Upper lobe of left lung (tissue), 6 donors: ENCODE measurements around the gene MCCC1. TPM values are rescaled to one million over a fixed set of nuclear protein-coding genes. Genes with fewer than 3 reads are reported as not detected.
A peak's percentile ranks its signal among the peaks of the same experiment; 100 is the strongest.

Experiments
- ATAC-seq, 2 donors: fragments of 200-7000 bp; cut with Tn5 transposase; one replicate each; pipeline ENCODE4 v1.9.1; 2022; ENCODE audit warnings: mild to moderate bottlenecking in 2 of 2, moderate library complexity in 2 of 2; ENCODE audit not compliant: low FRiP score in 2 of 2
- DNase-seq, 2 donors: peaks; one replicate each; pipeline ENCODE4 v3.0.0-alpha.2; 2019 to 2020
- H3K27ac ChIP-seq, 4 donors: fragments of 200-600 bp; sonication (generic); one replicate each; pipeline ENCODE4 v1.5.1; 2016 to 2019
- H3K27me3 ChIP-seq, 4 donors: fragments of 200-600 bp; sonication (generic); one replicate each; pipeline ENCODE4 v1.5.1; 2017 to 2019
- H3K36me3 ChIP-seq, 4 donors: fragments of 200-600 bp; sonication (generic); one replicate each; pipeline ENCODE4 v1.5.1; 2016 to 2019
- H3K4me1 ChIP-seq, 4 donors: fragments of 200-600 bp; sonication (generic); one replicate each; pipeline ENCODE4 v1.5.1; 2018 to 2019
- H3K4me3 ChIP-seq, 4 donors: fragments of 200-600 bp; sonication (generic); one replicate each; pipeline ENCODE4 v1.5.1; 2017 to 2019; ENCODE audit warnings: mild to moderate bottlenecking in 2 of 4, moderate library complexity in 1 of 4
- H3K9me3 ChIP-seq, 4 donors: fragments of 200-600 bp; sonication (generic); one replicate each; pipeline ENCODE4 v1.5.1; 2018 to 2019
- CTCF ChIP-seq, 6 experiments: fragments of 450-650 bp in 4 of 6; fragments of 200-600 bp in 2 of 6; sonication (generic) in 2 of 6; IDR thresholded peaks; one replicate each; pipeline ENCODE4 v1.5.1; 2016 to 2019; ENCODE audit warnings: antibody characterized with exemption in 6 of 6
- EP300 ChIP-seq, 4 donors: sonication (generic); formaldehyde crosslinking; IDR thresholded peaks; one replicate each; pipeline ENCODE4 v1.5.1; 2017; ENCODE audit warnings: antibody characterized with exemption in 4 of 4, control low read depth in 2 of 4
- POLR2A ChIP-seq, 4 donors: fragments of 450-650 bp; IDR thresholded peaks; one replicate each; pipeline ENCODE4 v1.5.1; 2016 to 2017; ENCODE audit warnings: antibody characterized with exemption in 4 of 4, mild to moderate bottlenecking in 2 of 4
- POLR2AphosphoS5 ChIP-seq, 2 donors: sonication (generic); formaldehyde crosslinking; IDR thresholded peaks; one replicate each; pipeline ENCODE4 v1.5.1; 2017; ENCODE audit warnings: antibody characterized with exemption in 2 of 2
- WGBS, 2 donors: methylation state at CpG; one replicate each; pipeline ENCODE4 v1.1.5; 2017 to 2018; 5-methylcytosine and 5-hydroxymethylcytosine counted together
- total RNA-seq, 6 donors: library from RNA; depleted of rRNA in 4 of 6; stranded (reverse); fragments of >200 nt in 4 of 6; gene quantifications; one replicate each; pipeline versions ENCODE4 v1.1.0 to v1.2.1, GENCODE V29; 2016 to 2021
- donor health status: DM: no; HTN: no; CAD: no; lungs with moderate emphysema.
- donor health status: DM: no; HTN: yes; CAD: no; lungs with severe emphysema.

Gene MCCC1
- total RNA-seq, 6 donors from 2014 or later, result 44.6 to 157 (median 85.4) TPM

- ATAC-seq, result no peak
- DNase-seq, result peak in 1 of 2 donors; percentile 80
- WGBS, 2 donors, result 91 to 93% methylated on average over 35 to 36 of the region's 36 CpGs
- Histone ChIP-seq H3K9me3 (no peaks in the 10 kb centered on the region), H3K36me3 (peaks cover 0 to 52% (median 20%) of the 10 kb centered on the region in 4 donors), H3K27ac (no peak overlapping the region), H3K4me1 (no peaks in the 10 kb centered on the region), H3K4me3 (no peak overlapping the region), H3K27me3 (no peaks in the 10 kb centered on the region)
- no peak for TF ChIP-seq POLR2A (IDR thresholded peaks at IDR 0.05)
- no peak for TF ChIP-seq CTCF (IDR thresholded peaks at IDR 0.05)
- no peak for TF ChIP-seq EP300 (IDR thresholded peaks at IDR 0.05)
- TF ChIP-seq POLR2AphosphoS5 (IDR thresholded peaks at IDR 0.05), result no peak
Observed at GRCh38 chr3:183064475-183064874, 34.8 kb downstream of the MCCC1 start.

GRCh38 chr3:183061391-183062172, 37.7 kb downstream of the MCCC1 start:
- TF ChIP-seq POLR2AphosphoS5 (IDR thresholded peaks at IDR 0.05), result no peak
- no peak for TF ChIP-seq CTCF (IDR thresholded peaks at IDR 0.05)
- no peak for TF ChIP-seq POLR2A (IDR thresholded peaks at IDR 0.05)
- TF ChIP-seq EP300 (IDR thresholded peaks at IDR 0.05), result no peak
- 89 to 91% methylated on average over 6 of the region's 6 CpGs for WGBS, 2 donors
- H3K9me3 ChIP-seq, result no peaks in the 10 kb centered on the region
- H3K27me3 ChIP-seq, result no peaks in the 10 kb centered on the region
- no peaks in the 10 kb centered on the region for H3K4me1 ChIP-seq
- no peak overlapping the region for H3K4me3 ChIP-seq
- peaks cover 0 to 33% (median 17%) of the 10 kb centered on the region in 4 donors for H3K36me3 ChIP-seq
- ATAC-seq, result no peak
- no peak overlapping the region for H3K27ac ChIP-seq
- no peak for DNase-seq

- peaks cover 5 to 20% (median 12%) of the 10 kb centered on the region in 4 donors for H3K36me3 ChIP-seq
- WGBS, 2 donors, result 94 to 98% methylated on average over 2 of the region's 2 CpGs
- DNase-seq (no peak), ATAC-seq (no peak)
- H3K9me3 ChIP-seq, result no peaks in the 10 kb centered on the region
- H3K4me3 ChIP-seq, result no peak overlapping the region
- H3K27me3 ChIP-seq, result no peaks in the 10 kb centered on the region
- TF ChIP-seq POLR2AphosphoS5 (IDR thresholded peaks at IDR 0.05) (no peak), CTCF (IDR thresholded peaks at IDR 0.05) (no peak), EP300 (IDR thresholded peaks at IDR 0.05) (no peak)
- no peak overlapping the region for H3K27ac ChIP-seq
- no peaks in the 10 kb centered on the region for H3K4me1 ChIP-seq
Observed at GRCh38 chr3:183058351-183058750, 40.9 kb downstream of the MCCC1 start.

- Histone ChIP-seq H3K4me3 (no peak overlapping the region), H3K27ac (no peak overlapping the region), H3K4me1 (no peaks in the 10 kb centered on the region), H3K9me3 (peaks cover 0 to 2% (median 0%) of the 10 kb centered on the region in 4 donors), H3K36me3 (peaks cover 24 to 71% (median 34%) of the 10 kb centered on the region in 4 donors), H3K27me3 (no peaks in the 10 kb centered on the region)
- DNase-seq (no peak), ATAC-seq (no peak)
- TF ChIP-seq POLR2AphosphoS5 (IDR thresholded peaks at IDR 0.05) (no peak), EP300 (IDR thresholded peaks at IDR 0.05) (no peak), POLR2A (IDR thresholded peaks at IDR 0.05) (no peak), CTCF (IDR thresholded peaks at IDR 0.05) (no peak)
Observed at GRCh38 chr3:183050706-183051105, 48.6 kb downstream of the MCCC1 start.

- peaks cover 26 to 86% (median 48%) of the 10 kb centered on the region in 4 donors for H3K36me3 ChIP-seq
Observed at GRCh38 chr3:183046883-183047282, 52.4 kb downstream of the MCCC1 start.

More at GRCh38 chr3:183046883-183047282, 52.4 kb downstream of the MCCC1 start:
- WGBS, 2 donors, result 73 to 81% methylated on average over 2 of the region's 2 CpGs
- no peak overlapping the region for H3K4me3 ChIP-seq
- ATAC-seq (no peak), DNase-seq (no peak)
- no peak overlapping the region for H3K27ac ChIP-seq
- no peaks in the 10 kb centered on the region for H3K27me3 ChIP-seq
- no peak for TF ChIP-seq POLR2AphosphoS5 (IDR thresholded peaks at IDR 0.05)
- TF ChIP-seq EP300 (IDR thresholded peaks at IDR 0.05), result no peak
- TF ChIP-seq POLR2A (IDR thresholded peaks at IDR 0.05), result no peak
- TF ChIP-seq CTCF (IDR thresholded peaks at IDR 0.05), result no peak
- H3K9me3 ChIP-seq, result peaks cover 0 to 2% (median 0%) of the 10 kb centered on the region in 4 donors
- no peaks in the 10 kb centered on the region for H3K4me1 ChIP-seq
